T47D (cell line): ENCODE data around the gene ST3GAL3.
A peak's percentile ranks its signal among the peaks of the same experiment; 100 is the strongest.
"Not testable (repeated sequence)": the region's sequence is repeated elsewhere in the genome, so short reads cannot be mapped to it uniquely, and the experiment has no call there.

Experiments used
- DNase-seq, 2 experiments: peaks; one replicate each; pipeline versions ENCODE4 v3.0.0 to v3.0.0-alpha.2; 2011 to 2012; ENCODE audit warnings: low read depth in 1 of 2, low spot score in 1 of 2
- JUND ChIP-seq: IDR thresholded peaks from 2 replicates; pipeline ENCODE4 v1.6.1; 2012; ENCODE audit warnings: low read depth
- in situ Hi-C: cut with HindIII; loops from 2 replicates; pipeline ENCODE4 v1.10.0; 2016; ENCODE audit warnings: low sequenced_read_pairs, low pct_unique_long_range_greater_than_20kb

Gene ST3GAL3

DNA sequence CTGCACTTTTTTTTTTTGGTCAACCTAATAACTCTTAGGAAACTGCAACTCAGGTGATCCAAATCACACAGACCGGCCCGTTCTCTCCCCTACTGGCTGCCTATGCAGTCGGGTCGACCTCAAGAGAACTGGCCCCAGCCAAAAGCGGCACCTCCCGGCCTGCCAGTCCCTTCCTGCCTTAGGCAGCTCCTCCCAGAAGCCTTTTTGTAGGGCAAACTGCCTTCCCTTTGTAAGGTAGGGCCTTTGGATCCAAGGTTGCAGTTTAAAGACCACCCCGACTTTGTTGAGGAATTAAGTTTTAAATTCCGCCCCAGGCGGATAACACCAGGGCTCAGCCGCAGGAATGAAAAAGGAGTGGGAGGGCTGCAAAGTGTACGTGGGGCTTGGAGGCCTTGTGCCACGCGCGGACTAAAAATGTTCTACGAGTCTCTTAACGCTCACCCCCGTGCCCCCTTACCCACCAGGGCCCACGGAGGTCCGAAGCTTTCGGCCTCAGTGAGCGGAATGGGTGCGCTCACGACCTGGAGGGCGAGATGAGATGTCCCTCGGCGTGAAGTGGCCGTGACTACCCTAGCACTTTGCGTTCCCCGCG lies 642 bp upstream of the ST3GAL3 start:
- TF ChIP-seq JUND: no peak; the same call in 1 of the 2 replicates
- in situ Hi-C loops: no loop called here
- DNase-seq: peak in 1 of 2 experiments; percentile 28

DNA sequence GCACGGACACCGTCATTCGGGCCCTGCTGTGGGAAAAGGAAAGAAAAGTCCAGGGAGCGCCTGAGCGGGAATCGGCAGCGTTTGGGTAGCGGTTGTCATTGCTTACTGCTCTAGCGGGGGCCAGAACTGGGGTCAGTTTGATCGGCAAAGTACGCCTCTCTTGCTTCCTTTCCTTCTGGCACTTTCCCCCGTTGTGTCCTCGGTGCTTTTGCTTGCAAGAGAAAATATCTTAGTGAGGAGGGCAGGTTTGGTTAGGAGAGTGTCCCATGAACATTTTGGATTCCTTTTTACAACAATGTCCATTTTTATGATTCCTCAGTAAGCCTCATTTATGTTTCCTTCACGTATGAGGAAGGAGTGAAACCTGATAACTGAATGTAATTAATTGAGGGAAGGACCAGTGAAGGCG lies 670 bp downstream of the ST3GAL3 start:
- TF ChIP-seq JUND: no peak
- in situ Hi-C loops: no loop called here
- DNase-seq: no peak

DNA sequence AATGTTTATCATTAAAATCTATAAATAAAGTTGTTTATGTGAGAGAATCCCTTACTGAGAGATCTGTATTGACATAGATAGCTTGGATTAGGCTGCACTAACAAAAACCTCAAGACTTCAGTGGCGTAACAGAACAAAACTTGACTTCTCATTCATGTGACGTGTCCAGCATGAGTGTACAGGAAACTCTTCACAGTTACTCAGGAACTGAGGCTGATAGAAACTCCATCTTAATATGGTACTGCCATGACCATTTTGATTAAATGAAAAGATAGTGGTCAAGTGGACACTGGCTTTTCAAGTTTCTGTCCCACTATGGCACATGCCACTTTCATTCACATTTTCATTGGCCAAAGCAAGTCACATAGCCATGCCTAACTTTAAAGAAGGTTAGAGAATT lies 3.7 kb downstream of the ST3GAL3 start:
- in situ Hi-C loops: no loop called here
- no peak for TF ChIP-seq JUND
- DNase-seq: no peak

DNA sequence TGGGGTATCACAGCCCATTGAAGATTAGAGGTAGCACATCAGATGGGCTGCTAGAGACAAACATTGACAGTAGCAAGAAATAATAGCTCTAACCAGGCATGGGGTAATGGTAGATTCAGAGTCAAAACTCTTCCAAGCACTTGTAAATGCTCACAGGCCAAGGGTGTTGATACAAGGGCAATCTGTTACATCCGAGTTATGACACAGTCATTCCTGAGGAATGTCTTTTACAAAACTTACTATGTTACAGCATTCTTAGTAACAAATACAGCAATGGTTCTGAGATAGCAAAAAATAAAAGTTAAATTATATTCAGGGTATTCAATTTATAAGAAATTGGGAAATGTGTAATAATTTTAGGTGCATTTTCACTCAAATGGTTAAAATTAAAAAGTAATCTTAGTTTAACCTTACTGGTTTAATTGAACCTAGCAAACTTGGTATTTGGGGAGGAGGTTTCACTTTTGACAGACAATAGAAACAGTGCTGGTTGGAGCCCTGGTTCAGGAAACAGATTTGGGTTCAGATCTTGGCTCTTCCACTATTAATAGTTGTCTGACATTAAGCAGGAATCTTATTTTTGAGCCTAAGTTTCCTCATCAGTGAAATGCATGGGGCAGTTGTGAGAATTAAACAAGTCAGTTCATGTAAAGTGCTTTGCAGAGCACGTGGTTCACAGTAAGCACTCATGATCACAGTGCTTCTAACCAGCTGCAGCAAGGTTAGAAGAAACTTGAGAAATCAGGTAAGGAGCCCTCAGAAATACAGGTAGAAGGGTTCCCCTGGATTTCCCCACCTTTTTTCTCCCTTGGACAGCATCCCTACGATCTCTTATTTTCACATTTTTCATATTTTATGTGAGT lies 4.4 kb downstream of the ST3GAL3 start:
- in situ Hi-C loops: no loop called here
- no peak for TF ChIP-seq JUND
- DNase-seq: no peak

DNA sequence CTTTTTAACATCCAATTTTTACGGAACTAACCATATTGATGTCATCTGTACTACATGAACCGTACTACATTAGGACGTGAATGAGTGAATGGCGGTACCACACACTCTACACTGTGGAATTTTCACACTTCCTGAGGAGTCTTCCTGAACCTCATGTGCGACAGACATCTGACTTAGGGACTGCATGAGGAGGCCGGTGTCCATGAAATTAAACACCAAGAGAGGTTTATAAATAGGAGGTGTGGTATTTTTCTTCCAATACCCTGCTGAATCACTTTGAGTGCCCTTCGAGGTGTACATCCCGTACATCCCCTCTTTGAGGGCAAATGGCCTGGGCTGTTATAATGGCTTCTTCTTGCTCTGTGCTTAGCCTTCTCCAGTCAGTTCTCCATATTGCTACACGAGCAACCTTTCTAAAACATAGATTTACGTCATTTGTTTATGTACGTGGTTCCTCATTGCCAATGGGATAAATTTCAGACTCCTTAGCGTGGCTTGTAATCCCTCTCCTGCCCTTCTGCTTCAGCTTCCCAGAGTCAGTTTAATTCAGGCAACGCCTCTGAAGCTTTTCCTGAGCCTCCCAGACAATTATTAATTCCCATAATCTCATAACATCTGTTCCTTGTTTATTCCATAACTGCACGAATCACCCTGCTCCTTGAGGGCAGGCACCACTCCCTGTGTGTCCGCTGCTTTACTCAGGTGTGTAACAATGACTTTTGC lies 9.4 kb downstream of the ST3GAL3 start:
- in situ Hi-C loops: no loop called here
- no peak for TF ChIP-seq JUND
- DNase-seq: no peak

DNA sequence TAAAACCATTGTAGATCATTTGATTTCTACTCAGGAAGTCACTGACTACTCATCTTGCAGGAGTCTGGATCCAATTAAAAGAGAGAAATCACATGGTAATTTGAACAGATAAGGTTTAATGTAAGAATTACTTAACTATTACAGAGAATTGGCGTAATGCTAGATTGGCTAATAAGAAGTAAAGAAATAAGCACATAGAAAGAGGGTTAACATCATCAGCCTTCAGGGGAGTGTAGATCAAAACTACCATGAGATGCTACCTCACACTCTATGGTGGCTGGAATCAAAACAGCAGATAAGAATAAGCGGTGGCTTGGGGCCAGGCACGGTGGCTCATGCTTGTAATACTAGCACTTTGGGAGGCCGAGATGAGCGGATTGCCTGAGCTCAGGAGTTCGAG lies 11.7 kb downstream of the ST3GAL3 start:
- TF ChIP-seq JUND: no peak
- DNase-seq: no peak
- in situ Hi-C loops: no loop called here

DNA sequence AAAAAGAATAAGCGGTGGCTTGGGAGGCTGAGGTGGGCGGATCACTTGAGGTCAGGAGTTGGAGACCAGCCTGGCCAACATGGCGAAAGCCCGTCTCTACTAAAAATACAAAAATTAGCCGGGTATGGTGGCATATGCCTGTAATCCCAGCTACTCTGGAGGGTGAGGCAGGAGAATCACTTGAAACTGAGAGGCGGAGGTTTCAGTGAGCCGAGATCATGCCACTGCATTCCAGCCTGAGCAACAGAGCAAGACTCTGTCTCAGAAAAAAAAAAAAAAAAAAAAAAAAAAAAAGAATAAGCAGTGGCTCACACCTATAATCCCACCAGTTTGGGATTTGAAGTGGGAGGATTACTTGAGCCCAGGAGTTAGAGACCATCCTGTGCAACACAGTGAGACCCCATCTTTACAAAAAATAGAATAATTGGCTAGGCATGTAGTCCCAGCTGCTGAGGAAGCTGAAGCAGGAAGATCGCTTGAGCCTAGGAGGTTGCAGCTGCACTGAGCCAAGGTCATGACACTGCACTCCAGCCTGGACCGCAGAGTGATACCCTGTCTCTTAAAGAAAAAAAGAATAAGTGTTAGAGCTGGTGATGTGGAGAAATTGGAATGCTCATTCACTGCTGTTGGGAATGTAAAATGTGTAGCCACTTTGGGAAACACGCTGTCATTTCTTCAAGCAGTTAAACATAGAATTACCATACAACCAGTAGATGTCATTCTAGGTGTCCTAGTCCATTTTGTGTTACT lies 12.5 kb downstream of the ST3GAL3 start:
- DNase-seq, in situ Hi-C loops: not testable (repeated sequence)

DNA sequence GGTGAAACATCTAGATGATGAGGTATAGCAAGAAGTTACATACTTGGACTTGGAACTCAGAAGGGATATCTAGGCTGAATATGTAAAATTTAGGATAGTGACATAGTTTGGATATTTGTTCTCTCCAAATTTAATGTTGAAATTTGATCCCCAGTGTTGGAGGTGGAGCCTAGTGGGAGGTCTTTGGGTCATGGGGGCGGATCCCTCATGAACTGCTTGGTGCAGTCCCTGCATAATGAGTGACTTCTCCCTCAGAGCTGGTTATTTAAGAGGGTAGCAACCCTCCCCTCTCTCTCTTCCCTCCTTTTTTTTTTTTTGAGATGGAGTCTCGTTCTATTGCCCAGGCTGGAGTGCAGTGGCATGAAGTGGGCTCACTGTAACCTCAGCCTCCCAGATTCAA lies 15.5 kb downstream of the ST3GAL3 start:
- no peak for DNase-seq
- in situ Hi-C loops: no loop called here
- TF ChIP-seq JUND: no peak

DNA sequence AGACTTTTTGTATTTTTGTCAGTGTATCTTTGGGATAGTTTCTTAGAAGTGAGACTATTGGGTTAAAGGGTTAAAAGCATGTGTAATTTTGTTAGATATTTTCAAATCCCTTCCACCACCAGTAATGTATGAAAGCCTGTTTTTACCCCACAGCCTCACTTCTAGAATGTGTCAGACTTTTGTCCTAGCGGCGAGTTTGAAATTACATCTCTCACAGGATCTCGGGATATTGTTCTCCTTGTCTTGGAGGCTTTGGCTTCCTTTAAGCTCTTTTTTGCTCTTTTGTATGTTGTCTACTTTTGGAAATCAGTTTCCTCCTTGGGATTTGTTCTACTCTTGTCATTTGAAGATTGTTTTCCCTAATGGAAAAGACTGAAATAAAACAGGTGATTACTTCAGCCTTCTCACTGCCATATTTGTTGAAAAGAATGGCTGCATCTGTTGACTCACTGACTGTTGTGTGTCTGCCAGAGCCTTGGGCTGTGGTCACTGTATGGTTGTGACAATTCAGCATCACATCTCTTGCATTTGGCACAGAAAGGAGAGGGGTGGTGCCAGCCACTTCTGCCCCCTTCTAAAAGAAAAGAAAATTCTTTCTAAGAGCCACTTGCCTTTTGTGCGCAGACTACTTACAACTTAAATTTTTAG lies 22.6 kb downstream of the ST3GAL3 start:
- TF ChIP-seq JUND: no peak
- DNase-seq: peak in 1 of 2 experiments; percentile 17
- in situ Hi-C loops: no loop called here

DNA sequence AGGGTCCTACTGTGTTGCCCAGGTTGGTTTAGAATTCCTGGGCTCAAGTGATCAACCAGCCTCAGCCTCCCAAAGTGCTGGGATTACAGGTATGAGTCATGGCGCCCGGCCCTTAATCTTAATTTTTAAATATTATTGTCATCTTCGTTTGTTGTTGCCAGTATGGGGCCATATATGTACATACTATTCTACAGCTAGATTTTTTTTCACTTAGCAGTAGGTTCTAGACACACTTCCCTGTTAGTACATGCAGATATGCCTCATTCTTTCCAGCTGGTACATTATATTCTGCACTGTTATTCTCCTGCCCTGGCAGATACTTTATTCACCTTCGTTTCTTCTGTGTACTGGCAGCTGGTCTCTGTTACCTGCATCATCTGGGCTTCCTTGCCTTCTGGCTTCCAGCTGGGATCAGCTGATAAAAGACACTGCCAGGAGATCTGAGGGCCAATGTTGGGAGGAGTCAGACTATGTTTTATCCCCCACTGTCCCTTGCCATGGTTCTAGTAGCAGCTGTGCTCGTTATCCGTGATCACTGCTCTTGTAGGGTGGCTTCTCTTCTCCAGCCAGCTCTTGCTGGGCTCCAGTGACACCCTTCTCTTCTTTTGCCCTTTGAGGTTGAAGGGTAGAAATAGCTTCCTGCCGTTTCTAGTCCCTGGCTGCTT lies 24.7 kb downstream of the ST3GAL3 start:
- no peak for TF ChIP-seq JUND
- in situ Hi-C loops: no loop called here
- no peak for DNase-seq

DNA sequence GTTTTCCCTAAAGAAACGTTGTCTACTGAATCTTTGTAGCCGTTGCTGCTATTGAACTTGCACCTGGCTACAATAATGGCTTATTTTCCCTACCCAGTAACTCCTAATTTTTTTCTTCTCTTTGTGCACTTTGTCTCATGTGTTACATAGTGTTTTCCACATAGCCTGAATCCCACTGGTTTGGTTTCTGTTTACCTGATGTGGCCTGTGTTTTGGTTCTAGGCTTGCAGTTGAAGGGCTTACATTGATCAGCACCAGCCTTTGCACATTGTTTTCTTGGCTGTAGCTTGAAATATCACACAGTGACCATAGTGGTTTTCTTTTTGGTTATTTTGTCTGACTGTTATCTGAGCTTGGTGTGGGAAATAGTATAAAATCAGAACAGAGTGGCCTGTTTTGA lies 29.5 kb downstream of the ST3GAL3 start:
- in situ Hi-C loops: no loop called here
- DNase-seq: no peak
- no peak for TF ChIP-seq JUND
